AG20443 (cell line): ENCODE results near the gene FGF7.
A peak's percentile ranks its signal among the peaks of the same experiment; 100 is the strongest.
"Not testable (repeated sequence)": the region's sequence is repeated elsewhere in the genome, so short reads cannot be mapped to it uniquely, and the experiment has no call there.

Experiments used
- DNase-seq: peaks from one replicate; pipeline ENCODE4 v3.0.0; 2012; ENCODE audit warnings: low spot score, mixed read lengths

The FGF7 gene, protein sequence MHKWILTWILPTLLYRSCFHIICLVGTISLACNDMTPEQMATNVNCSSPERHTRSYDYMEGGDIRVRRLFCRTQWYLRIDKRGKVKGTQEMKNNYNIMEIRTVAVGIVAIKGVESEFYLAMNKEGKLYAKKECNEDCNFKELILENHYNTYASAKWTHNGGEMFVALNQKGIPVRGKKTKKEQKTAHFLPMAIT

DNA sequence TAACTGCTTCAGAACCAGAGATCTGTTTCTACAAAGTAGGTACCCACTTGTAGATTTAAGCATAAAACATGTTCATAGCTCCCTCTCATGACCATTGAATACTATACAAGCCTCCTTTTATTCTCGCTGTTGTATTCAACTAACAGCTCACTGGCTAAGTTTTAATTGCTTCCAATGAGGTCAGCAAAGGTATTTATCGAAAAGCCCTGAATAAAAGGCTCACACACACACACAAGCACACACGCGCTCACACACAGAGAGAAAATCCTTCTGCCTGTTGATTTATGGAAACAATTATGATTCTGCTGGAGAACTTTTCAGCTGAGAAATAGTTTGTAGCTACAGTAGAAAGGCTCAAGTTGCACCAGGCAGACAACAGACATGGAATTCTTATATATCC, at the start of gene FGF7:
Gene FGF7, plus strand, starts transcription at position 222 of the 400 bp plus-strand sequence. CDS start 1,056 bp downstream, outside the sequence.
- DNase-seq: peak; percentile 61

GRCh38 chr15:49379996-49380395, 43.0 kb upstream of the FGF7 start:
- DNase-seq: no peak

DNA sequence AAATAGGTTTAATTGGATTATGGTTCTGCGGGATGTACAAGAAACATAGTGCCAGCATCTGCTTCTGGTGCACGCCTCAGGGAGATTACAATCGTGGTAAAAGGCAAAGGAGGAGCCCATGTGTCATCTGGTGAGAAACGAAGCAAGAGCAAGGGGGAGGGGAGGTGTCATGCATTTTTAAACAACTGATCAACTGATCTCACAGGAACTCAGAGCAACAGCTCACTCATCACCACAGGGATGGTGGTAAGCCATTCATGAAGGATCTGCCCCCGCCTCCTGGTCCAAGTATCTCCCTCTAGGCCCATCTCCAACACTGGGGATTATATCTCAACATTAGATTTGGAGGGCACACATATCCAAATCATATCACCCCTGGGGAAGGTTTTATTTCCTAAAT, 42.1 kb upstream of the FGF7 start:
- no peak for DNase-seq

DNA sequence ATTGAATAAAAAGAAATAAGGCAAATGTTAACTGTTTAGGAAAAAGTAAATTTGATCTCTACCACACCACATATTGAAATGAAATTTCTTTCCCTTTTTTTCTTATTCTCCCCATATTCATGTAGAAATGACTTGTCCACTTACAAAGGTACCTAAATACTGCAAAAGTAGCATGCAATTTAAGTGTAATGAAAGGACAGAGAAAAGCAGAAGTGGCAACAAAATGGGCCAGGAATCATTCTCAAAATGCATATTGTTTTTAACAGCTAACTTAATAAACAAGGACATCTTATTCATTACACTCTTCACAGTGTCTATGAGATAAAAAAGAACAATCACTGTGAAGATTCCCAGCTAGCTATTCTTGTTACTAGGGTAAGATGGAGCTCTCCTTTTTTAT, 40.6 kb upstream of the FGF7 start:
- no peak for DNase-seq

- no peak for DNase-seq
These were observed 39.8 kb upstream of the FGF7 start for GRCh38 chr15:49383266-49383665.

DNA sequence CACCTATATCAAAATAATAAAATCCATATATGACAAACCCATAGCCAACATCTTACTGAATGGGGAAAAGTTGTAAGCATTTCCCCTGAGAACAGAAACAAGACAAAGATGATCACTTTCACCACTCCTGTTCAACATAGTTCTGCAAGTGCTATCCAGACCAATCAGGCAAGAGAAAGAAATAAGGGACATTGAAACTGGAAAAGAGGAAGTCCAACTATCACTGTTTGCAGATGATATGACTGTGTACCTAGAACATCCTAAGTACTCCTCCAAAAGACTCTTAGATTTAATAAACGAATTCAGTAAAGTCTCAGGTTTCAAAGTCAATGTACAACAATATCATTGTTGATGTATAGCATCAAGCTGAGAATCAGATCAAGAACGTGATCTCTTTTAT, 35.6 kb upstream of the FGF7 start:
- no peak for DNase-seq

- DNase-seq: not testable (repeated sequence)
These were observed 20.3 kb upstream of the FGF7 start for GRCh38 chr15:49402515-49403296.

- DNase-seq: no peak
These were observed 16.5 kb upstream of the FGF7 start for GRCh38 chr15:49406352-49407118.

GRCh38 chr15:49410641-49411040, 12.4 kb upstream of the FGF7 start:
- no peak for DNase-seq

DNA sequence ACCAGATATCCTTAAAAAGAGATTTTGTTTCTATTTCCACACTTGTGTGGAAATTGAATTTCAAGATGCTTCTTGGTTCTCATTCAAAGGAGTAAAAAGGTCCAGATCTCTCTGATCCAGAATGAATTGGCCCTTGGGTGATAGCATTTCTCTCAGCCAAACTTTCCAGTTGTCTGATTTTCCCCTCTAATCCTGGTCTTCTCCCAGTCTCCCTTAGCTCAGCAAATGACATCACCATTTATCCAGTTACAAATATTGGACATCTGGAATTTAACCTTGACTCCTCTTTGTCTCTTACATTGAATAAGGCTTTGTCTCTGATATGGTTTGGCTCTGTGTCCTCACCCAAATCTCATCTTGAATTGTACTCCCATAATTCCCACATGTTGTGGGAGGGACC, 10.2 kb upstream of the FGF7 start:
- DNase-seq: no peak

GRCh38 chr15:49415149-49415548, 7.9 kb upstream of the FGF7 start:
- no peak for DNase-seq

DNA sequence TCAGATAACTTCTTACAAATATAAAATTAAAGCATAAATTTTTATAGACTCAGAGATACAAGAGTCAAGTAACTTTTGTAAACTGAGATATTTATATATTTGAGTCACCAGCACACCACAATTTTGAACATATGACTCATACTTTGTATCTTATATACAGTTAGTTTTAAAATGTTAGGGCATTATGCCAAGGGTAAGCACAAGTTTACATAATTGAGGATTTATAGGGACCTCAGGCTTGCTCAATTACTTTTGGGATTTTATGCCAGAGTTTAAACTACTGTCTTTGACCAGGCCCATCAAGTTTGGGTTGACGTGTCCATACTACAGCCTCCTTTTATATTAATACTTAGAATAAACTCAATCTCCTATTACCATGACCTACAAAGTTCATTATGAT, 7.4 kb upstream of the FGF7 start:
- DNase-seq: no peak

DNA sequence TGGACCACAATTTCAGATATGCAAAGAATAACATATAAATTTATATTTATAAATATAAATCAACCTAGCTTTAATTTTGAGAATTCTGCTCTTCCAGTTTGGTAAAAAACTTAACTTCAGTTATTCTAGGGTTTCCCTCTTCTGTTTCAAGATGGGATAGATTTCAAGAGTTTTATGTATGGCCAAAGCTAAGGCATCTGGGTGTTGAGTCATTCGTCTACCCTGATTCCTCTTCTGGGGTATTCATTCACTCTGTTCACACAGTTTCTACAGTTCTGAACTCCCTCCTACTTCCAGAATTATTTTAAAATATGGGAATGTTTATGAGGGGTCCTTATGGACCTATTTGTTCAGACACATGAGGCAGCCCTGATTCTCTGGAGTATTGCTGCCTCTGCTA, 4.2 kb upstream of the FGF7 start:
- no peak for DNase-seq

DNA sequence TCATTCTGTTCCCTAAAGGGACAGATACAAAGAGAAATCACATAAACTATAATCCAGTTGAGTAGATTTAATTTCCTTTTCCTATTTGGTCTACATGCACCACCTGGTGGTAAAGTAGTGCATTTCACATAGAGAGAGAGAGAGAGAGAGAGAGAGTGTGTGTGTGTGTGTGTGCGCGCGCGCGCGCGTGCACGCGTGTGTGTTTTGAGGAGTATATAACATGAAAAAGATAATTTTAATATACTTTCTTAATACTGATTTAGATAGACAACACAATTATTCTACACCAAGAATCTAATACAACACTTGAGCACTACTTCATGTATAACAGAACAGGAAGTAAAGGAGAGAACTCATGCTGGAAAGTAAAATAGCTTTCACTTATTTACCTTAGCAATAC, 1.1 kb upstream of the FGF7 start:
- peak; percentile 34 for DNase-seq

GRCh38 chr15:49423901-49424550, 984 bp downstream of the FGF7 start:
- no peak for DNase-seq

GRCh38 chr15:49424954-49425353, 1.9 kb downstream of the FGF7 start:
- DNase-seq: no peak

DNA sequence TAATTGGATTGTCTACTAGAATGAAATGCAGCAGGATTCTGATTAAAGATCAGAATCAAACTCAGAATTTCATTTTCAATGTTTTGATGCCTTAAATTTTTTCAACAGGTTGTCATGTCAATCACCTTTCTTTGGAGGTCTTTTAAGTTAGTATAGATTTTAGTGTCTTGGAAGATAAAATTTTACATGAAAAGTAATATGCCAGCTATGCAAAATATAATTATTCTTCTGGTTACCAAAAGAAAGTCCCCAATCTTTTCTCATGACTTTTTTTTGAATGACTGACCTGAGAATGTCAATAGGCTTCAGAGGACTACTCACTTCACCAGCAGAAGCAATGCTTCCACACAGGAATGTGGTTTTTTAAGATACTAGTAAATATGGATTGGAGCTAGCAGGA, 4.3 kb downstream of the FGF7 start:
- DNase-seq: no peak

DNA sequence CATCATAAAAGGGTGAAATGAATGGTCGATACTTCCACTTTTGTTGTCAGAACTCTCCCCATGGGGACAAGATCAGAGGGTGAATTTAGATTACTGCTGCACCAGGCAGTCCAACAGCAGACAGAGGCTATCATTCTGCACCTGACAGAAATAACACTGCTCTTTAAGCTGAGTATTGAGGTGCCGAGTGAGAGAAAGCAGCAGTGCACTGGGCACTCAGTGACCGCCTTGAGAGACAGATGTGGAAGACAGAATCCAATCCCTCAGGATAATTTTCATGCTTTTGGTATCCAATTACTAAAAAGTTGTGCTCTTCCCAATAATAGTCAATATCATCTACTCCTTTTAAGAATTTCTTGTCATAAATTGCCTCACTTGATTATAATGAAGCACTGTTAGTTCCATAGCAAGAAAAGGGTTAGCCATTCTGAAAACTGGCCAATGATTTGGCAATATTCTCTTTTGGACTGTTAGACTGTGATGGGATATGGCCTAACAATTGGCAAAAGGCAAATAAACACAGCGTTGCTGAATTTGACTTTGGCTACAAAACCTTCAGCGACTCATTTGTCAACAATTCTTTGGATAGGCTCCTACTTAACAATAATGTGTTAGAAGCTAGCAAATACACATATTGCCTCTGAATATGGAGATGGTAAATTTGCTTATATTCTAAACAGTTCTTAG, 5.5 kb downstream of the FGF7 start:
- peak; percentile 37 for DNase-seq

DNA sequence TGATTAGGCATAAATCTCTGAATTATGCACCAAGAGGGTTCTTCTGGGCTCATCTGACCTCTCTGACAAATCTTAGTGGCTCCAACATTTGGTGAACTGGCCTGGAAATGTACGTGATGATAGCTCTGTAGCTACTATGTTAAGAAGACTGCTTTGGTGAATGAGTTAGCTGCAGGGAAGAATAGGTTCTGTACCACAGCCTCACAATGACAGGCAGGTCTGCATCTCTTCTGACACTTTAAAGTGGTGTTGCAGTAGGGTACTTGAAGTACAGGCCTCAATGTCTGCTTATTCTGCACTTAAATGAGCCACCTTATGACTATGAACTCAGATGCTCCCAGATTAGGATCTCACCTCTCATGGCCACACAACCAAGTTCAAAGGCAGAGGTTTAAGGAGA, 7.0 kb downstream of the FGF7 start:
- no peak for DNase-seq

DNA sequence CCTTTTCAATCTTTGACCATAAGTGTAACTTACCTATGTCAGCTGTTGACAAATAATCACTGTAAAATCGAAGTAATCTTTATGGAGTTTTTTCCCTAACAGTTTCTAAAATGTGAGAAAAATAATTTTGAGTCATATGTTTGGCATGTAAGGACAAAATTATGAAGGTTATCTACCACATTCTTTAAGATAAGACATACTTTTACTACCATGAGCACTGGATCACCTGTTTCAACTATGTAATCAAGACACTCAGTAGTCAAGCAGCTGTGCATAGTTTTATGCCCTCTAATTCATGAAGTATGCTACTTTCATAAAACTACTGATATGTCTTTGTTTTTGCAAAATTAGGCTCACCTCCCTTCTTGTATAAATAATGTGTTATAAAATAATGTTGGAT, 12.1 kb downstream of the FGF7 start:
- DNase-seq: no peak

- no peak for DNase-seq
These were observed 13.7 kb downstream of the FGF7 start for GRCh38 chr15:49436751-49437150.
